Liver (tissue), 9 donors: ENCODE results near the gene USH2A. TPM values are rescaled to one million over a fixed set of nuclear protein-coding genes. Genes with fewer than 3 reads are reported as not detected.

Experiments used
- DNase-seq: peaks from one replicate; pipeline ENCODE4 v3.0.0-alpha.2; 2017; ENCODE audit warnings: low spot score
- H3K27ac ChIP-seq, 2 donors: one replicate each; pipeline ENCODE4 v1.7.0; 2013; ENCODE audit warnings: inconsistent platforms in 2 of 2, low read length in 2 of 2, control low read depth in 1 of 2, low read depth in 1 of 2, mild to moderate bottlenecking in 1 of 2
- H3K27me3 ChIP-seq, 4 donors: one replicate each; pipeline versions ENCODE4 v1.6.1 to v1.7.0; 2013; ENCODE audit warnings: low read length in 3 of 4, inconsistent platforms in 1 of 4, mild to moderate bottlenecking in 1 of 4, moderate library complexity in 1 of 4; ENCODE audit not compliant: control insufficient read depth in 4 of 4, insufficient read depth in 4 of 4
- H3K36me3 ChIP-seq, 4 donors: one replicate each; pipeline versions ENCODE4 v1.6.1 to v1.7.0; 2013; ENCODE audit warnings: low read length in 3 of 4, mild to moderate bottlenecking in 3 of 4, low read depth in 1 of 4, moderate library complexity in 1 of 4; ENCODE audit not compliant: control insufficient read depth in 4 of 4, insufficient read depth in 3 of 4
- H3K4me1 ChIP-seq, 4 donors: one replicate each; pipeline versions ENCODE4 v1.6.1 to v1.7.0; 2013; ENCODE audit warnings: low read length in 3 of 4, mild to moderate bottlenecking in 3 of 4, moderate library complexity in 1 of 4; ENCODE audit not compliant: control insufficient read depth in 4 of 4, insufficient read depth in 4 of 4
- H3K4me3 ChIP-seq, 3 donors: one replicate each; pipeline versions ENCODE4 v1.6.1 to v1.7.0; 2013; ENCODE audit warnings: low read length in 3 of 3, control low read depth in 1 of 3, low read depth in 1 of 3, mild to moderate bottlenecking in 1 of 3
- H3K9ac ChIP-seq, 2 donors: one replicate each; pipeline ENCODE4 v1.7.0; 2013; ENCODE audit warnings: low read length in 2 of 2, mild to moderate bottlenecking in 2 of 2, moderate library complexity in 2 of 2, control low read depth in 1 of 2, low read depth in 1 of 2
- H3K9me3 ChIP-seq, 4 donors: one replicate each; pipeline versions ENCODE4 v1.6.1 to v1.7.0; 2013; ENCODE audit warnings: low read length in 3 of 4; ENCODE audit not compliant: control insufficient read depth in 4 of 4
- ATF3 ChIP-seq: IDR thresholded peaks from 2 replicates; pipeline ENCODE4 v1.6.1; 2016; ENCODE audit warnings: antibody characterized with exemption
- CTCF ChIP-seq: fragments of 150-350 bp; IDR thresholded peaks from 2 replicates; pipeline ENCODE4 v1.5.1; 2017; ENCODE audit warnings: improper control_type of control experiment, low read depth, low read length; ENCODE audit not compliant: missing input control
- EGR1 ChIP-seq, 2 donors: IDR thresholded peaks; 2 replicates each; pipeline ENCODE4 v1.6.1; 2016 to 2018; ENCODE audit warnings: antibody characterized with exemption in 2 of 2, low read depth in 2 of 2
- FOXA1 ChIP-seq: IDR thresholded peaks from 2 replicates; pipeline ENCODE4 v1.6.1; 2016; ENCODE audit warnings: antibody characterized with exemption
- FOXA2 ChIP-seq: IDR thresholded peaks from 2 replicates; pipeline ENCODE4 v1.6.1; 2016; ENCODE audit warnings: antibody characterized with exemption
- GABPA ChIP-seq, 2 donors: IDR thresholded peaks in 1 of 2; conservative IDR thresholded peaks in 1 of 2; 2 replicates each; pipeline ENCODE4 v1.6.1; 2016; ENCODE audit warnings: antibody characterized with exemption in 2 of 2, mild to moderate bottlenecking in 1 of 2, moderate library complexity in 1 of 2
- HNF4A ChIP-seq, 2 donors: conservative IDR thresholded peaks; 2 replicates each; pipeline ENCODE4 v1.6.1; 2016; ENCODE audit warnings: antibody characterized with exemption in 2 of 2, mild to moderate bottlenecking in 2 of 2
- HNF4G ChIP-seq: IDR thresholded peaks from 2 replicates; pipeline ENCODE4 v1.6.1; 2016; ENCODE audit warnings: antibody characterized with exemption
- JUND ChIP-seq, 2 donors: IDR thresholded peaks; 2 replicates each; pipeline ENCODE4 v1.6.1; 2016; ENCODE audit warnings: antibody characterized with exemption in 2 of 2
- NR2F2 ChIP-seq: IDR thresholded peaks from 2 replicates; pipeline ENCODE4 v1.6.1; 2016; ENCODE audit warnings: antibody characterized with exemption
- RAD21 ChIP-seq, 2 donors: IDR thresholded peaks; 2 replicates each; pipeline ENCODE4 v1.6.1; 2016; ENCODE audit warnings: antibody characterized with exemption in 2 of 2, mild to moderate bottlenecking in 2 of 2
- REST ChIP-seq: IDR thresholded peaks from 2 replicates; pipeline ENCODE4 v1.6.1; 2016; ENCODE audit warnings: antibody characterized with exemption, mild to moderate bottlenecking
- RXRA ChIP-seq, 2 donors: IDR thresholded peaks; 2 replicates each; pipeline ENCODE4 v1.6.1; 2017 to 2018; ENCODE audit warnings: antibody characterized with exemption in 2 of 2, mild to moderate bottlenecking in 1 of 2
- SP1 ChIP-seq: IDR thresholded peaks from 2 replicates; pipeline ENCODE4 v1.6.1; 2018; ENCODE audit warnings: antibody characterized with exemption, mild to moderate bottlenecking
- TAF1 ChIP-seq: conservative IDR thresholded peaks from 2 replicates; pipeline ENCODE4 v1.6.1; 2016; ENCODE audit warnings: antibody characterized with exemption, mild to moderate bottlenecking
- YY1 ChIP-seq: IDR thresholded peaks from 2 replicates; pipeline ENCODE4 v1.6.1; 2016; ENCODE audit warnings: antibody characterized with exemption, mild to moderate bottlenecking
- WGBS: extraction: QIAGEN DNeasy Blood & Tissue Kit; methylation state at CpG from one replicate; pipeline ENCODE4 v1.1.7; 2013; 5-methylcytosine and 5-hydroxymethylcytosine counted together
- polyA plus RNA-seq, 2 donors: library from polyadenylated mRNA; stranded (reverse) in 1 of 2; unstranded in 1 of 2; fragments of 200-250 nt in 1 of 2; fragments of >200 nt in 1 of 2; fragmentation: Nextera tagmentation in 1 of 2; extraction: Ambion mirVana in 1 of 2; gene quantifications; one replicate each; pipeline versions ENCODE4 v1.2.1 to v1.2.3, GENCODE V29; 2013 to 2015
- total RNA-seq, 2 donors: library from RNA; depleted of rRNA; stranded (reverse); fragments of >200 nt; gene quantifications; one replicate each; pipeline ENCODE4 v1.2.3, GENCODE V29; 2014
- TF ChIP-seq, protein P1 (sequence below): IDR thresholded peaks from 2 replicates; pipeline ENCODE4 v1.6.1; 2016; ENCODE audit warnings: antibody characterized with exemption
- TF ChIP-seq, protein P2 (sequence below): IDR thresholded peaks from 2 replicates; pipeline ENCODE4 v1.6.1; 2016; ENCODE audit warnings: antibody characterized with exemption
- donor health status: healthy.
- donor health status: healthy.
- donor health status: healthy.
- donor health status: healthy.
- donor health status: healthy.

The USH2A gene
- total and polyA plus RNA-seq, 4 donors = 0.14 to 1.0 (median 0.31) TPM

GRCh38 chr1:215868500-215868899, 554.7 kb downstream of the USH2A start (continued):
- TF ChIP-seq CTCF (no peak), ATF3 (no peak)

- no peak overlapping the region for H3K4me3 ChIP-seq
- TF ChIP-seq RXRA (IDR thresholded peaks at IDR 0.05) (peak; percentile 91 to 92), JUND (IDR thresholded peaks at IDR 0.05) (peak; percentile 84 to 90), HNF4A (conservative IDR thresholded peaks at IDR 0.05) (peak; percentile 91), FOXA2 (peak; percentile 57), YY1 (peak; percentile 60), CTCF (no peak), EGR1 (IDR thresholded peaks at IDR 0.05; ENCODE audit: low read depth in 2 of 2) (peak; percentile 34 to 78), RAD21 (IDR thresholded peaks at IDR 0.05) (peak; percentile 44 to 45), HNF4G (peak; percentile 75), SP1 (peak; percentile 91), GABPA (IDR thresholded peaks at IDR 0.05 in 1 of 2, conservative IDR thresholded peaks at IDR 0.05 in 1 of 2) (peak in 1 of 2 donors; percentile 42), TAF1 (no peak), REST (peak; percentile 51), NR2F2 (peak; percentile 93), FOXA1 (peak; percentile 62), ATF3 (peak; percentile 76)
- TF ChIP-seq, protein P1, sequence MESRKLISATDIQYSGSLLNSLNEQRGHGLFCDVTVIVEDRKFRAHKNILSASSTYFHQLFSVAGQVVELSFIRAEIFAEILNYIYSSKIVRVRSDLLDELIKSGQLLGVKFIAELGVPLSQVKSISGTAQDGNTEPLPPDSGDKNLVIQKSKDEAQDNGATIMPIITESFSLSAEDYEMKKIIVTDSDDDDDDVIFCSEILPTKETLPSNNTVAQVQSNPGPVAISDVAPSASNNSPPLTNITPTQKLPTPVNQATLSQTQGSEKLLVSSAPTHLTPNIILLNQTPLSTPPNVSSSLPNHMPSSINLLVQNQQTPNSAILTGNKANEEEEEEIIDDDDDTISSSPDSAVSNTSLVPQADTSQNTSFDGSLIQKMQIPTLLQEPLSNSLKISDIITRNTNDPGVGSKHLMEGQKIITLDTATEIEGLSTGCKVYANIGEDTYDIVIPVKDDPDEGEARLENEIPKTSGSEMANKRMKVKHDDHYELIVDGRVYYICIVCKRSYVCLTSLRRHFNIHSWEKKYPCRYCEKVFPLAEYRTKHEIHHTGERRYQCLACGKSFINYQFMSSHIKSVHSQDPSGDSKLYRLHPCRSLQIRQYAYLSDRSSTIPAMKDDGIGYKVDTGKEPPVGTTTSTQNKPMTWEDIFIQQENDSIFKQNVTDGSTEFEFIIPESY = peak; percentile 65
- TF ChIP-seq, protein P2, sequence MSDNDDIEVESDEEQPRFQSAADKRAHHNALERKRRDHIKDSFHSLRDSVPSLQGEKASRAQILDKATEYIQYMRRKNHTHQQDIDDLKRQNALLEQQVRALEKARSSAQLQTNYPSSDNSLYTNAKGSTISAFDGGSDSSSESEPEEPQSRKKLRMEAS = peak; percentile 49
- H3K9ac ChIP-seq = no peak overlapping the region
- H3K36me3 ChIP-seq = no peaks in the 10 kb centered on the region
- 34% methylated on average over 3 of the region's 3 CpGs for WGBS
- no peaks in the 10 kb centered on the region for H3K27me3 ChIP-seq
- peaks cover 0 to 4% (median under 1%) of the 10 kb centered on the region in 4 donors for H3K9me3 ChIP-seq
- H3K27ac ChIP-seq = no peak overlapping the region
- peaks cover 4 to 17% (median 11%) of the 10 kb centered on the region in 4 donors for H3K4me1 ChIP-seq
- DNase-seq = no peak
These were observed 558.2 kb downstream of the USH2A start for GRCh38 chr1:215865060-215865459.
